GM12801 (cell line): ENCODE results near the gene CD164.

Experiments used
- TF ChIP-seq, protein P1 (sequence below): IDR thresholded peaks from one replicate; pipeline ENCODE4 v1.5.1; 2011; ENCODE audit warnings: control low read depth; ENCODE audit not compliant: insufficient read length; ENCODE audit errors: extremely low read depth

Gene CD164

DNA sequence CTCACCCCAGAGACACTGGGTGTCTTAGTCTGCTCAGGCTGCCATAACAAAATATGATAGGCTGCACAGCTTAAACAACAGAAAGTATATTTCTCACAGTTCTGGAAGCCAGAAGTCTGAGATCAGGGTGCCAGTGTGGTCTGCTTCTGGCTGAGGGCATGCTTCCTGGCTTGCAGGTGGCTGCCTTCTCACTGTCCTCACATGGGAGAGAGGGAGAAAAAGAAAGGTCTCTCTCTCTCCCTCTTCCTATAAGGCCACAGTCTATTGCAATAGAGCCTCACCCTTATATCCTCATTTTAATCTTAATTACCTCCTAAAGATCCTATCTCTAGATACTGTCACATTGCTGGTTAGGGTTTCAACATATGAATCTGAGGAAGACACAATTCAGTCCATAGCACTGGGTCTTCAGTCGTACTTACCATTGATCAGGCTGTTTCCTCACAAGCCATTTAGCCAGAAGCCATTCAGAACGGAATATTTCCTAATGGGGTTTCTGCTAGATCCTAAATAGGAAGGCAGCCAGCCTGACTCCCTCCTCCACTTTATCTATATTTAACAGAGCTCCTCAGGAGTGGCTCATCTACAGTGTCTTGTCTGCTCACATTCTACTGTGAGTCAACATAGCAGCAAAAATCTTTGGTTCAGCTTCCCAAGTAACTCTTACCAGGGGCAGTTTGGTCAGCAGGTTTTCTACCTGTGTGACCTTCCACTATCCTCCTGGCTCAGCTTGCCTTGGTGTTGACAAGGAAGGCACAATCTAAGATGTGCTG, 42.2 kb downstream of the CD164 start:
- TF ChIP-seq, protein P1, sequence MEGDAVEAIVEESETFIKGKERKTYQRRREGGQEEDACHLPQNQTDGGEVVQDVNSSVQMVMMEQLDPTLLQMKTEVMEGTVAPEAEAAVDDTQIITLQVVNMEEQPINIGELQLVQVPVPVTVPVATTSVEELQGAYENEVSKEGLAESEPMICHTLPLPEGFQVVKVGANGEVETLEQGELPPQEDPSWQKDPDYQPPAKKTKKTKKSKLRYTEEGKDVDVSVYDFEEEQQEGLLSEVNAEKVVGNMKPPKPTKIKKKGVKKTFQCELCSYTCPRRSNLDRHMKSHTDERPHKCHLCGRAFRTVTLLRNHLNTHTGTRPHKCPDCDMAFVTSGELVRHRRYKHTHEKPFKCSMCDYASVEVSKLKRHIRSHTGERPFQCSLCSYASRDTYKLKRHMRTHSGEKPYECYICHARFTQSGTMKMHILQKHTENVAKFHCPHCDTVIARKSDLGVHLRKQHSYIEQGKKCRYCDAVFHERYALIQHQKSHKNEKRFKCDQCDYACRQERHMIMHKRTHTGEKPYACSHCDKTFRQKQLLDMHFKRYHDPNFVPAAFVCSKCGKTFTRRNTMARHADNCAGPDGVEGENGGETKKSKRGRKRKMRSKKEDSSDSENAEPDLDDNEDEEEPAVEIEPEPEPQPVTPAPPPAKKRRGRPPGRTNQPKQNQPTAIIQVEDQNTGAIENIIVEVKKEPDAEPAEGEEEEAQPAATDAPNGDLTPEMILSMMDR, result no peak

DNA sequence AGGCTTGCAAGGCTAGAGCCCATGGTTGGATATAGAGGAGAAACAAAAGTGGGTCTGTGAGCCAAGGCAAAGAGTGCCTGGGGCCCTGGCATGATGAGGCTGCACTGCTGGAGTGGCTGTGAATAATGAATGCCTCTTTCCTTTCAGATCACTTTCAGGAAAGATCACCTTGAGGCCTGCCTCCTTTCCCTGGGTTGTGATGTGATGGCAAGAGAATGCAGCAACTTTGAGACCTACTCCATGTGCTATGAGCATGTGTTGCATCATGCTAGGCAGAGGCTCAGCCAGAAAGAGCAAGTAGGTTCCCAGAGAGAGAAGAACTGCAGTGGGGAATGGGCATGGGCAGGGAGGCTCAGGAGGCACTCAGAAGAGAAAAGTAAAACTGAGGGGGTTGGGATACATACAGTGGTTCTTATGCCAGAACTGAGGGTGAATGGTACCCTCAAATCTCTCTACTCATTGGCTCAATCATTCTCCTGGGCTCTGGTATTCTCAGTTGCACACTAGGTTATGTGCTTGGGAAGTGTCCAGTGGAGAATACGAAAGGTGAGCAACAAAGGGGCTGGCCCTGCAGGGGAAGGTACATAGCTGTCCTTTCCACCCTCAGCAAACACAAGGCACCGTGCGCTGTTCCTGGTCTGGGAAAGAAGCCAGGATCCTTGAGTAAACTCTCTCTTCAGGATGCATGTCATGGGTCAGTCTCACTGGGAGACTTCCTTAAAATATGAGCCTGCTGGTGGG, 45.9 kb downstream of the CD164 start:
- TF ChIP-seq, protein P1, result no peak

DNA sequence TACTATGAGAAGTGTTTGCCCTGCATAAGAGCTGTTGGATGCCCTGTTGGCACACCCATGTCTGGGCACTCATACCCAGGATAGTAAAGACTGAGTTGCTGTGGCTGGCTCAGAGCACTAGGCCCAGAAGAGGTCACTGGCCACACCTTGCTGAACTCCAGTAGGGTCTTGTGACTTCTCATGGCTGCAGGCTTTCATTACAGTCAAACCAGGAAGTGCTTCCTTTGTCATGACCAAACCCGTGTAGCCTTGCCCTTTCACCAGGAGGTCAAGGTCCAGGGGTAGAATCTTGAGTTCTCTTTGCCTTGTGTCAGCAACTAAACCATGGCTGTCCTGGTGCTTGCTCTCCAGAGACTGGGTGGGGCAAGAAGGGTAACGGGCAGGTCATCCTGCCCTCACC, 49.5 kb downstream of the CD164 start:
- TF ChIP-seq, protein P1, result no peak

DNA sequence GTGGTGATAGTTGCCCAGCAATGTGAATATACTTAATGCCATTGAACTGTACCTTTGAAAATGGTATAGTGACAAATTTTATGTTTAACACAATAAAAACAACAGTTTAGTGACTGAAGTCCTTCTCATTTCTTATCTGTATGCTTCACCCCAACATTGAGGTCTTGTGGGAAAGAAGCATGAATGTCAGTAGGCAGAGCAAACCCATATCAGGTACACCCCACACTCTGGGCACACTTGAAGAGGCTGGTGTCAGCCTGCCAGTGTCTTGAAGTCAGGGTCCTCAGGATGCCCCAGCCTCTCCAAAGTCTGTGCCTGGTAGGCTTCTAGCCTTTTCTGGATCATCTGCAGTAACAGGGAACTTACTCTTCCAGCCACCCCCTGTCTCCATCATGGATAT, 51.2 kb downstream of the CD164 start:
- TF ChIP-seq, protein P1, result no peak

DNA sequence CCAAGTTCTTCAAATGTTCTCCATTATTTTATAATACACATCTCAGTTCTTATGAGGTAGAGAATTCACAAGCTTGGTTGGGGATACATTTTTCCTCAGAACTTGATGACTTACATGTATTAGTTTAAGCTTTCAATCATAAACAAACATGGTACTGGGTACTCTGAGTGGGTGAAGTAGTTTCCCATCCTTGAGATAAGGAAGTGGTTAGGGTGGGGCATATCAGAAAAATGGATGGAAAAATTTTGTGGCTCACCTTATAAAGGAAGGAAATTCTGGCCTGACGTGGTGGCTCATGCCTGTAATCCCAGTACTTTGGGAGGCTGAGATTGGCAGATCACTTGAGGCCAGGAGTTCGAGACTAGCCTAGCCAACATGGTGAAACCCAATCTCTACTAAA, 52.0 kb downstream of the CD164 start:
- TF ChIP-seq, protein P1, result no peak

DNA sequence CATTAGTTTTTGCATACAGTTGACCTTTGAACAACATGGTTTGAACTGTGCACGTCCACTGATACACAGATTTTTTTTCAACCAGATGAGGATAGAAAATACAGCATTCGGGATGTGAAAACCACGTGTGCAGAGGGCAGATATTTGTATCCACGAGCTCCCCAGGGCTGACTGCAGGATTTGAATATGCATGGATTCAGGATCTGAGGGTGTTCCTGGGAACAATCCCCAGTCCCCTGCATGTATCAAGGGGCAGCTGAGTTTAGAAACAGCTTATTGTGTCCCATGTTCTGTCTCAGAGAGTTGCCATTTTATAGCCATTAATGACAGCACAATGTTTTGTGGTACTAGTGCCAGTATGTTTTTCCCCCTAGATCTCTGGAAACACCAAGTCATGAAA, 53.6 kb downstream of the CD164 start:
- TF ChIP-seq, protein P1, result no peak

DNA sequence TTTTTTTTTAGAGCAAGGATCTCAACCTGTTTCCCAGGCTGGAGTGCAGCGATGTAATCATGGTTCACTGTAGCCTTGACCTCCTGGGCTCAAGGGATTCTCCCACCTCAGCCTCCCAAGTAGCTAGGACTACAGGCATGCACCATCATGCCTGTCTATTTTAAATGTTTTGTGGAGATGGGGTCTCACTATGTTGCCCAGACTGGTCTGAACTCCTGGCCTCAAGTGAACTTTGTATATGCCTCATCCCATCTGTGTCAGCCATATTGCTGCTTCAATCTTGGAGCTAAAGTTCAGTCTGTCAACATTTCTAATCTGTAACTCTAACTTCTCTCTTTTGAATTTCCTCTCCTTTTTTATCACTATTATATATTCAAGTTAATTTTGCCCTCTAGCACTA, 54.3 kb downstream of the CD164 start:
- TF ChIP-seq, protein P1, result no peak
